Adrenal gland (tissue), 5 donors: ENCODE measurements around the gene XDH.

Experiments
- POLR2A ChIP-seq, 2 donors: fragments of 450-650 bp; IDR thresholded peaks; one replicate each; pipeline ENCODE4 v1.6.1; 2017; ENCODE audit warnings: antibody characterized with exemption in 2 of 2, mild to moderate bottlenecking in 2 of 2, moderate library complexity in 1 of 2
- TF ChIP-seq, protein P1 (sequence below), 6 experiments: fragments of 450-650 bp in 4 of 6; fragments of 200-600 bp in 2 of 6; sonication (generic) in 1 of 6; IDR thresholded peaks; 1 replicate in 5 of 6; 2 replicates in 1 of 6; pipeline versions ENCODE4 v1.5.1 to v1.8.0; 2016 to 2021; ENCODE audit warnings: antibody characterized with exemption in 6 of 6, mild to moderate bottlenecking in 2 of 6, moderate library complexity in 1 of 6
- donor health status: DM: no; HTN: no; CAD: no.

DNA sequence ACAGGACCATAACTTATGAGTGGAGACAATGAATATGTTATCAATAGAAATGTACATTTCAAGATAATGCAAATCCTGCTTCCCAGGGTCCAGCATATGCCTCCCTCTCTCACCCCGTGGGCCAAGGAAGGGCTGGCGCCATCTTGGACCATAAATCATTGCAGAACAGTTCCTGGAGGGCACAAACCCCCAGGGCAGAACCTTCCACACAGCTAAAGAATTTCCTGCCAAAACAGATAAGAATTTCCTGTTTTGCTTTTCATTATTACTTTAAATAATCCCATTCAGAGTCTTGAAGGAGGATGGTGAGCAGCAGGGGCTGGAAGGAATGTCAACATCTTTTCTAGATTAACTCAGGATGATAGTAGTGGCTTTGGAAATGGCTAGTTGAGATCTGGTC, 126.9 kb downstream of the XDH start:
- TF ChIP-seq, protein P1, sequence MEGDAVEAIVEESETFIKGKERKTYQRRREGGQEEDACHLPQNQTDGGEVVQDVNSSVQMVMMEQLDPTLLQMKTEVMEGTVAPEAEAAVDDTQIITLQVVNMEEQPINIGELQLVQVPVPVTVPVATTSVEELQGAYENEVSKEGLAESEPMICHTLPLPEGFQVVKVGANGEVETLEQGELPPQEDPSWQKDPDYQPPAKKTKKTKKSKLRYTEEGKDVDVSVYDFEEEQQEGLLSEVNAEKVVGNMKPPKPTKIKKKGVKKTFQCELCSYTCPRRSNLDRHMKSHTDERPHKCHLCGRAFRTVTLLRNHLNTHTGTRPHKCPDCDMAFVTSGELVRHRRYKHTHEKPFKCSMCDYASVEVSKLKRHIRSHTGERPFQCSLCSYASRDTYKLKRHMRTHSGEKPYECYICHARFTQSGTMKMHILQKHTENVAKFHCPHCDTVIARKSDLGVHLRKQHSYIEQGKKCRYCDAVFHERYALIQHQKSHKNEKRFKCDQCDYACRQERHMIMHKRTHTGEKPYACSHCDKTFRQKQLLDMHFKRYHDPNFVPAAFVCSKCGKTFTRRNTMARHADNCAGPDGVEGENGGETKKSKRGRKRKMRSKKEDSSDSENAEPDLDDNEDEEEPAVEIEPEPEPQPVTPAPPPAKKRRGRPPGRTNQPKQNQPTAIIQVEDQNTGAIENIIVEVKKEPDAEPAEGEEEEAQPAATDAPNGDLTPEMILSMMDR (IDR thresholded peaks at IDR 0.05): no peak
- no peak for TF ChIP-seq POLR2A (IDR thresholded peaks at IDR 0.05)
